Heart left ventricle (tissue), 16 donors: ENCODE measurements around the gene OR5AC2. TPM values are rescaled to one million over a fixed set of nuclear protein-coding genes. Genes with fewer than 3 reads are reported as not detected.

ENCODE experiments used
- ATAC-seq, 4 donors: fragments of 200-7000 bp; cut with Tn5 transposase; one replicate each; pipeline ENCODE4 v1.9.1; 2020 to 2022; ENCODE audit warnings: moderate library complexity in 4 of 4, mild to moderate bottlenecking in 3 of 4, moderate number of reproducible peaks in 1 of 4
- DNase-seq, 5 donors: peaks; one replicate each; pipeline ENCODE4 v3.0.0-alpha.2; 2020
- H3K27ac ChIP-seq, 12 donors: fragments of 200-600 bp; sonication (generic) in 4 of 12; one replicate each; pipeline versions ENCODE4 v1.5.0 to v1.8.0; 2016 to 2022; ENCODE audit warnings: mild to moderate bottlenecking in 2 of 12
- H3K27me3 ChIP-seq, 9 donors: fragments of 200-600 bp; sonication (generic) in 2 of 9; one replicate each; pipeline versions ENCODE4 v1.5.1 to v1.8.0; 2016 to 2022; ENCODE audit warnings: mild to moderate bottlenecking in 3 of 9
- H3K36me3 ChIP-seq, 9 donors: fragments of 200-600 bp; sonication (generic) in 2 of 9; one replicate each; pipeline versions ENCODE4 v1.5.0 to v1.8.0; 2018 to 2022; ENCODE audit warnings: mild to moderate bottlenecking in 2 of 9
- H3K4me1 ChIP-seq, 12 donors: fragments of 200-600 bp; sonication (generic) in 4 of 12; one replicate each; pipeline versions ENCODE4 v1.5.0 to v1.8.0; 2016 to 2022; ENCODE audit warnings: mild to moderate bottlenecking in 3 of 12
- H3K4me3 ChIP-seq, 12 donors: fragments of 200-600 bp; sonication (generic) in 4 of 12; one replicate each; pipeline versions ENCODE4 v1.5.0 to v1.8.0; 2017 to 2022; ENCODE audit warnings: mild to moderate bottlenecking in 9 of 12, moderate library complexity in 4 of 12
- H3K9me3 ChIP-seq, 12 donors: fragments of 200-600 bp; sonication (generic) in 4 of 12; one replicate each; pipeline versions ENCODE4 v1.5.0 to v1.8.0; 2016 to 2022; ENCODE audit warnings: mild to moderate bottlenecking in 1 of 12
- POLR2A ChIP-seq, 2 donors: fragments of 450-650 bp; IDR thresholded peaks; one replicate each; pipeline ENCODE4 v1.6.1; 2017; ENCODE audit warnings: antibody characterized with exemption in 2 of 2, mild to moderate bottlenecking in 2 of 2, moderate library complexity in 2 of 2
- WGBS, 4 donors: extraction: QIAGEN DNeasy Blood & Tissue Kit in 2 of 4; methylation state at CpG; one replicate each; pipeline versions ENCODE4 v1.1.5 to v1.1.7; 2013 to 2018; 5-methylcytosine and 5-hydroxymethylcytosine counted together
- intact Hi-C, 10 donors: fragments of 100-400 bp; cut with DNase I; formaldehyde crosslinking; loops; one replicate each; pipeline versions ENCODE4 v1.11.1 to v1.14.2; 2022
- polyA plus RNA-seq, 2 donors: library from polyadenylated mRNA; stranded (reverse); fragments of 200-250 nt; gene quantifications; one replicate each; pipeline ENCODE4 v1.2.3, GENCODE V29; 2013
- total RNA-seq, 9 donors: library from RNA; depleted of rRNA in 2 of 9; stranded (reverse); fragments of >200 nt in 2 of 9; fragmentation: NEBNext Ultra II Directional in 3 of 9; extraction: Animal tissue kit (Norgen Biotek cat#: 25700) in 3 of 9; gene quantifications; one replicate each; pipeline versions ENCODE4 v1.1.0 to v1.2.4, GENCODE V29; 2016 to 2023
- TF ChIP-seq, protein P1 (sequence below), 12 donors: fragments of 200-600 bp; sonication (generic) in 4 of 12; IDR thresholded peaks; one replicate each; pipeline versions ENCODE4 v1.5.0 to v1.8.0; 2018 to 2022; ENCODE audit warnings: antibody characterized with exemption in 12 of 12, mild to moderate bottlenecking in 5 of 12
- donor health status: ischemic (EF 13 %, LVEDD 7.1; RV severe dilation, severe dysfunction).
- donor health status: healthy with polysubstance abuse.
- donor health status: DM: no; HTN: yes; CAD: no.
- donor health status: DM: no; HTN: no; CAD: no.
- donor health status: ischemic (EF 25% LVEDD 6.9; RV normal size, moderate dysfunction).
- donor health status: ischemic (EF 25% LVEDD 5.7; RV mildly dilated, moderate dysfunction).
- donor health status: healthy.
- donor health status: DM: yes; HTN: yes; CAD: no.
- donor health status: ischemic (EF 35%, LVEDD 5.7; RV mildly dilated, moderate dysfunction).
- donor health status: nonischemic (EF 11% LVEDD 7.7; RV severe dilation, severe dysfunction).
- donor health status: DM: yes; HTN: yes; CAD: no.
- donor health status: PGD.
- donor health status: ischemic (EF 29% LVEDD 5.4; RV normal size, mild dysfunction).
- donor health status: nonischemic (EF 23%, LVEDD 6.1; RV moderate dilation, normal function).

The OR5AC2 gene
- total and polyA plus RNA-seq, 11 donors = not detected

DNA sequence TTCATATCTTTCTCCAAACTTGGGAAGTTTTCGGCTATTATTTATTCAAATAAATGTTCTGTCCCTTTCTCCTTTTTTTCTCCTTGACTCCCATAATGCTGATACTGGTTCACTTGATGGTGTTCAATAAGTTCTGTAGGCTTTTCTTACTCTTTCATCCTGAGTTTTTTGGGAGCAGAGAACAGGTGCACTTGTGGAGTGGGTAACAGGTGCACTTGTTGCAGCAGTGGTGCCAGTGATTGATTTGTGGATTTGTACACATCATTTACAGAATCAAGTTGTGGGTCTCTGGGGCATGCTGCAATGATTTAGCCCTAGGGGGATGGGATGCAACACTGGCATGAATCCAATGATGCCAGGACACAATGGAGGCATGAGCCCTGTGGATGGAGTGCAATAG is 28.7 kb downstream of the OR5AC2 start:
- Histone ChIP-seq H3K4me1 (no peaks in the 10 kb centered on the region), H3K27me3 (no peaks in the 10 kb centered on the region), H3K27ac (no peak overlapping the region), H3K36me3 (no peaks in the 10 kb centered on the region), H3K4me3 (no peak overlapping the region), H3K9me3 (peaks cover 0 to 30% (median 13%) of the 10 kb centered on the region in 12 donors)
- intact Hi-C loops = no loop called here
- DNase-seq (no peak), ATAC-seq (no peak)
- TF ChIP-seq, protein P1, sequence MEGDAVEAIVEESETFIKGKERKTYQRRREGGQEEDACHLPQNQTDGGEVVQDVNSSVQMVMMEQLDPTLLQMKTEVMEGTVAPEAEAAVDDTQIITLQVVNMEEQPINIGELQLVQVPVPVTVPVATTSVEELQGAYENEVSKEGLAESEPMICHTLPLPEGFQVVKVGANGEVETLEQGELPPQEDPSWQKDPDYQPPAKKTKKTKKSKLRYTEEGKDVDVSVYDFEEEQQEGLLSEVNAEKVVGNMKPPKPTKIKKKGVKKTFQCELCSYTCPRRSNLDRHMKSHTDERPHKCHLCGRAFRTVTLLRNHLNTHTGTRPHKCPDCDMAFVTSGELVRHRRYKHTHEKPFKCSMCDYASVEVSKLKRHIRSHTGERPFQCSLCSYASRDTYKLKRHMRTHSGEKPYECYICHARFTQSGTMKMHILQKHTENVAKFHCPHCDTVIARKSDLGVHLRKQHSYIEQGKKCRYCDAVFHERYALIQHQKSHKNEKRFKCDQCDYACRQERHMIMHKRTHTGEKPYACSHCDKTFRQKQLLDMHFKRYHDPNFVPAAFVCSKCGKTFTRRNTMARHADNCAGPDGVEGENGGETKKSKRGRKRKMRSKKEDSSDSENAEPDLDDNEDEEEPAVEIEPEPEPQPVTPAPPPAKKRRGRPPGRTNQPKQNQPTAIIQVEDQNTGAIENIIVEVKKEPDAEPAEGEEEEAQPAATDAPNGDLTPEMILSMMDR (IDR thresholded peaks at IDR 0.05) = no peak
- no peak for TF ChIP-seq POLR2A (IDR thresholded peaks at IDR 0.05)
- WGBS, 4 donors = 88 to 98% (median 94%) methylated on average over 1 of the region's 1 CpG

DNA sequence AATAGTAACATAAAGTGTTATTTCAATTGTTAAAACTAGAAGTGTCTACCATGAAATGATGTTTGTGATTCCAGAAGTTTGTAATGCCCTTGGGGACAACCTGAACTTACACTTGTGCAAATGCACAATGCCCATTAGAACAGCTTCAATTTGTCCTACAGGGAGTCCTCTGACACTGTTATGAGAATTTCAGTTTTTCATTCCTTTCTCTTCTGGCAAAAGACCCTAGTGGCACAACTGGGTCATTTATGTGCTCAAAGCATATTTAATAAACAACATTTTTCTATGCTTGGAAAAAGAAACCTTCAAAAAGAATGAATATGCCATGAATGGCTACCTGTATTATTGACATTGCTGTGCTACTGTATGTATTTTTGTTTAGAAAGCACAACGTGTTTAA is 43.4 kb downstream of the OR5AC2 start, which contains the start of gene OR5H1:
Gene OR5H1, plus strand, starts transcription at position 301 of the 400 bp plus-strand sequence. CDS start 1,977 bp downstream, outside the sequence.
- H3K4me3 ChIP-seq = no peak within 1 kb of the TSS
- WGBS, 4 donors = 69 to 78% (median 72%) methylated on average over 1 of the region's 1 CpG
- no peaks in the 10 kb centered on the region for H3K4me1 ChIP-seq
- ATAC-seq (no peak), DNase-seq (no peak)
- no peaks in the 10 kb centered on the region for H3K9me3 ChIP-seq
- H3K27me3 ChIP-seq = no peaks in the 10 kb centered on the region
- H3K36me3 ChIP-seq = no peaks in the 10 kb centered on the region
- TF ChIP-seq, protein P1 (IDR thresholded peaks at IDR 0.05) = no peak
- no peak within 1 kb of the TSS for H3K27ac ChIP-seq
- intact Hi-C loops = no loop called here

DNA sequence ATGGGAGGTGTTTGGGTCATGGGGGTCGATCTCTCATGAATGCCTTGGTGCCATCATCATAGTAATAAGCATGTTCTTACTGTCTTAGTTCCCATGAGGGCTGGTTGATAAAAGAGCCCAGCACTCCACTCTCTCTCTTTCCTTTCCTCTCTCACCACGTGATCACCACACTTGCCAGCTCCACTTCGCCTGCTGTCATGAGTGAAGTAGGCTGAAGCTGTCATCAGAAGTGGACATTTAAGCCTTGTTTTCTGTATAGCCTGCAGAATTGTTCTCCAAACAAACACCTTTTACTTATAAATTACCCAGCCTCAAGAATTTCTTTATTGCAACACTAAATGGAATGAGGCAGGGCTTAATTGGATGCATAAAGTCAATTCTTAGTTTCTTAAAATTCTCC is 49.7 kb downstream of the OR5AC2 start:
- Histone ChIP-seq H3K36me3 (no peaks in the 10 kb centered on the region), H3K4me1 (no peaks in the 10 kb centered on the region), H3K27ac (no peak overlapping the region), H3K9me3 (no peaks in the 10 kb centered on the region), H3K4me3 (no peak overlapping the region), H3K27me3 (no peaks in the 10 kb centered on the region)
- intact Hi-C loops = no loop called here
- 23 to 35% (median 29%) methylated on average over 3 of the region's 3 CpGs for WGBS, 4 donors
- no peak for TF ChIP-seq POLR2A (IDR thresholded peaks at IDR 0.05)
- TF ChIP-seq, protein P1 (IDR thresholded peaks at IDR 0.05) = no peak
- DNase-seq (no peak), ATAC-seq (no peak)

Other genes starting within 250 kb of the OR5AC2 start
- 10 to 100 TPM; 10.3 to 15.9 (median 12.1) TPM for gene RIOX2, start 114.7 kb upstream of the OR5AC2 start, total RNA-seq
- 10 to 100 TPM in 1 of 2 donors, 1 to 10 TPM in 1; 8.9 to 13.3 TPM for gene RIOX2, start 114.7 kb upstream of the OR5AC2 start, polyA plus RNA-seq
- gene GABRR3, start 51.9 kb upstream of the OR5AC2 start, total RNA-seq = not detected
- not detected for gene GABRR3, start 51.9 kb upstream of the OR5AC2 start, polyA plus RNA-seq
- not detected for gene OR5H1, start 43.5 kb downstream of the OR5AC2 start, total RNA-seq
- not detected for gene OR5H1, start 43.5 kb downstream of the OR5AC2 start, polyA plus RNA-seq
- gene OR5H14, start 60.3 kb downstream of the OR5AC2 start, total RNA-seq = not detected
- gene OR5H14, start 60.3 kb downstream of the OR5AC2 start, polyA plus RNA-seq = not detected
- not detected for gene OR5H15, start 79.5 kb downstream of the OR5AC2 start, total RNA-seq
- not detected for gene OR5H15, start 79.5 kb downstream of the OR5AC2 start, polyA plus RNA-seq
- not detected for gene OR5H6, start 177.1 kb downstream of the OR5AC2 start, total RNA-seq
- gene OR5H6, start 177.1 kb downstream of the OR5AC2 start, polyA plus RNA-seq = not detected
- not detected for gene OR5H2, start 195.3 kb downstream of the OR5AC2 start, total RNA-seq
- not detected for gene OR5H2, start 195.3 kb downstream of the OR5AC2 start, polyA plus RNA-seq